Suprapubic skin (tissue), 4 donors: ENCODE data around the gene SYNE3. TPM values are rescaled to one million over a fixed set of nuclear protein-coding genes. Genes with fewer than 3 reads are reported as not detected.

Experiments used
- DNase-seq, 2 donors: peaks; one replicate each; pipeline ENCODE4 v3.0.0-alpha.2; 2019; ENCODE audit warnings: low spot score in 2 of 2
- H3K27ac ChIP-seq: fragments of 200-600 bp; sonication (generic); one replicate; pipeline ENCODE4 v1.5.1; 2019
- H3K27me3 ChIP-seq: fragments of 200-600 bp; sonication (generic); one replicate; pipeline ENCODE4 v1.5.1; 2019
- H3K36me3 ChIP-seq: fragments of 200-600 bp; sonication (generic); one replicate; pipeline ENCODE4 v1.5.1; 2019
- H3K4me1 ChIP-seq: fragments of 200-600 bp; sonication (generic); one replicate; pipeline ENCODE4 v1.5.1; 2019
- H3K4me3 ChIP-seq: fragments of 200-600 bp; sonication (generic); one replicate; pipeline ENCODE4 v1.5.1; 2019; ENCODE audit warnings: mild to moderate bottlenecking
- H3K9me3 ChIP-seq: fragments of 200-600 bp; sonication (generic); one replicate; pipeline ENCODE4 v1.5.1; 2019
- CTCF ChIP-seq, 2 donors: fragments of 200-600 bp in 1 of 2; fragments of 450-650 bp in 1 of 2; sonication (generic) in 1 of 2; IDR thresholded peaks; one replicate each; pipeline ENCODE4 v1.5.1; 2016 to 2019; ENCODE audit warnings: antibody characterized with exemption in 2 of 2, mild to moderate bottlenecking in 1 of 2, moderate library complexity in 1 of 2
- EP300 ChIP-seq: sonication (generic); formaldehyde crosslinking; IDR thresholded peaks from one replicate; pipeline ENCODE4 v1.6.1; 2017; ENCODE audit warnings: antibody characterized with exemption
- POLR2A ChIP-seq, 2 donors: fragments of 450-650 bp; IDR thresholded peaks; one replicate each; pipeline ENCODE4 v1.6.1; 2017; ENCODE audit warnings: antibody characterized with exemption in 2 of 2, mild to moderate bottlenecking in 2 of 2, moderate library complexity in 2 of 2
- POLR2AphosphoS5 ChIP-seq, 3 donors: sonication (generic); formaldehyde crosslinking; IDR thresholded peaks; one replicate each; pipeline ENCODE4 v1.6.1; 2017; ENCODE audit warnings: antibody characterized with exemption in 3 of 3
- WGBS: methylation state at CpG from one replicate; pipeline ENCODE4 v1.1.5; 2018; 5-methylcytosine and 5-hydroxymethylcytosine counted together
- total RNA-seq, 4 donors: library from RNA; depleted of rRNA; stranded (reverse); fragments of >200 nt; gene quantifications; one replicate each; pipeline ENCODE4 v1.1.0, GENCODE V29; 2016

The SYNE3 gene
- total RNA-seq, 4 donors from 2014 or later = 9.1 to 21.4 (median 12.8) TPM

- DNase-seq = peak in 1 of 2 donors; percentile 7
- 89% methylated on average over 16 of the region's 16 CpGs for WGBS
- Histone ChIP-seq H3K9me3 (no peaks in the 10 kb centered on the region), H3K4me1 (peaks cover 3% of the 10 kb centered on the region), H3K36me3 (peaks cover 12% of the 10 kb centered on the region), H3K27me3 (no peaks in the 10 kb centered on the region), H3K27ac (no peak overlapping the region), H3K4me3 (no peak overlapping the region)
- TF ChIP-seq POLR2A (IDR thresholded peaks at IDR 0.05) (no peak), EP300 (no peak), CTCF (IDR thresholded peaks at IDR 0.05) (no peak), POLR2AphosphoS5 (IDR thresholded peaks at IDR 0.05) (no peak)
Observed at GRCh38 chr14:95549656-95550585, 33.5 kb upstream of the SYNE3 start.

DNA sequence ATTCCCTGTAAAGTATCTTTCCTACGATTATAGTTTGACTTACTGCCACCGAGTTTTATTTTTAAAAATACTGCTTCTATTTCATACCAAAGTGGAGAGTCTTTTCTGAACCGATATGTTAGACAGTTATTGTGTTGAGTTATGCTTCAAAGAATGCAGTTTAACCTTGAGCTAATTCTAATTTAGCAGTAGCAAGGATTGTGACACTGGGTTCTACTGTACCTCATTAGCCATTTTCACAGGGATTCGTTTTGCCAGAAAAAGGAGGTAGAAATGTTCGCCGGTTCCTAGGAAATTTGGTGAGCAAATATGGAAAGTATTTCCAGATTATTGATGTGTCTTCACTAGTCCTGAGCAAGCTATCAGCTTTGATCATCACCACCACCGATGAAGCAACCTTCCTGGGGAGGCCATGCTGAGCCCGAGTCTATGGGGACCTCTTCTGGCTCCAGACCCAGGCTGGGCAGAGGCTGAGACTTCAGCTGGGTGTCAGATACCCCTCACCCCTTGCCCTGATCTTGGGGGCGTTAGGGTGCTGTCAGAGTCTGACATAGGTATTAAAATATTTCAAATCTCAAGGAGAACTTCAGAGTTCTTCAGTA, 32.0 kb upstream of the SYNE3 start:
- no peak overlapping the region for H3K27ac ChIP-seq
- no peak for DNase-seq
- no peaks in the 10 kb centered on the region for H3K27me3 ChIP-seq
- H3K9me3 ChIP-seq = no peaks in the 10 kb centered on the region
- no peak overlapping the region for H3K4me3 ChIP-seq
- H3K4me1 ChIP-seq = peaks cover 3% of the 10 kb centered on the region
- peaks cover 22% of the 10 kb centered on the region for H3K36me3 ChIP-seq
- 84% methylated on average over 9 of the region's 9 CpGs for WGBS
- TF ChIP-seq POLR2AphosphoS5 (IDR thresholded peaks at IDR 0.05) (no peak), CTCF (IDR thresholded peaks at IDR 0.05) (no peak)

- H3K9me3 ChIP-seq = no peaks in the 10 kb centered on the region
- peaks cover 22% of the 10 kb centered on the region for H3K36me3 ChIP-seq
- H3K4me3 ChIP-seq = no peak overlapping the region
- 83% methylated on average over 14 of the region's 14 CpGs for WGBS
- TF ChIP-seq POLR2A (IDR thresholded peaks at IDR 0.05) (no peak), POLR2AphosphoS5 (IDR thresholded peaks at IDR 0.05) (no peak), EP300 (no peak), CTCF (IDR thresholded peaks at IDR 0.05) (no peak)
- peaks cover 3% of the 10 kb centered on the region for H3K4me1 ChIP-seq
- no peaks in the 10 kb centered on the region for H3K27me3 ChIP-seq
- no peak for DNase-seq
- no peak overlapping the region for H3K27ac ChIP-seq
Observed at GRCh38 chr14:95547626-95548327, 31.3 kb upstream of the SYNE3 start.

DNA sequence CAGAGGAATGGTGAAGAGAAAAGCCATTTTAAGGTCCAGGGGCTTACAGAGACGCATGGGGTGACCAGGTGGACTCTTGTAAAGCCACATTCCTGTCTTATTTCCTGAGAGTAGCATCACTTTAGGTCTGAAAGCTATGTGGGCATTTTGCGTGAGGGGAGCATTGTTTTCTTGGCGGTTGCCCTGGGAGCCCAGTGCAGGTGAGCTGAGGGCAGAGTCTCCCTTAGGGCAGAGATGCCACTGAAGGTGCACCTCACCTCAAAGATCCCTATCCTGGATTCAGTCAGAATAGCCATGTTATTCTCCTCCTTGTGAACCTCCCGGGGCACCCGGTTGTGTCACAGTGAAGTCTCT, 30.8 kb upstream of the SYNE3 start:
- 91% methylated on average over 5 of the region's 5 CpGs for WGBS
- H3K27ac ChIP-seq = no peak overlapping the region
- H3K36me3 ChIP-seq = peaks cover 22% of the 10 kb centered on the region
- peaks cover 3% of the 10 kb centered on the region for H3K4me1 ChIP-seq
- no peaks in the 10 kb centered on the region for H3K9me3 ChIP-seq
- H3K27me3 ChIP-seq = no peaks in the 10 kb centered on the region
- no peak overlapping the region for H3K4me3 ChIP-seq
- TF ChIP-seq POLR2AphosphoS5 (IDR thresholded peaks at IDR 0.05) (no peak), CTCF (IDR thresholded peaks at IDR 0.05) (no peak), EP300 (no peak), POLR2A (IDR thresholded peaks at IDR 0.05) (no peak)
- DNase-seq = no peak
